GM13976 (cell line): ENCODE results near the gene IREB2.

Experiments
- DNase-seq: peaks from one replicate; pipeline ENCODE4 v3.0.0; 2012; ENCODE audit warnings: low spot score
- CTCF ChIP-seq: IDR thresholded peaks from 2 replicates; pipeline ENCODE4 v1.5.1; 2012; ENCODE audit warnings: borderline replicate concordance, mild to moderate bottlenecking; ENCODE audit not compliant: insufficient read depth; ENCODE audit errors: extremely low read depth, missing control alignments, control extremely low read depth
- in situ Hi-C: fragments of 300-500 bp; cut with MboI; formaldehyde crosslinking; loops from one replicate; pipeline ENCODE4 v1.12.0; 2022; ENCODE audit warnings: low sequenced_read_pairs, mixed read lengths, inconsistent platforms; ENCODE audit not compliant: unreplicated experiment

IREB2 gene

GRCh38 chr15:78420766-78421165 is 17.2 kb upstream of the IREB2 start:
- DNase-seq, result no peak
- TF ChIP-seq CTCF, result no peak
- in situ Hi-C loops, result loop anchor here (10.0 kb wide), 1 partner anchor 106 kb away; no protein-coding TSS in a partner anchor

GRCh38 chr15:78421238-78421965 is 16.6 kb upstream of the IREB2 start:
- no peak for DNase-seq
- in situ Hi-C loops, result loop anchor here (10.0 kb wide), 1 partner anchor 107 kb away; no protein-coding TSS in a partner anchor

GRCh38 chr15:78422571-78423340 is 15.3 kb upstream of the IREB2 start:
- DNase-seq, result peak; percentile 75
- in situ Hi-C loops, result loop anchor here (10.0 kb wide), 1 partner anchor 108 kb away; no protein-coding TSS in a partner anchor
- TF ChIP-seq CTCF, result peak; percentile 91

More at GRCh38 chr15:78421238-78421965, 16.6 kb upstream of the IREB2 start:
- TF ChIP-seq CTCF, result no peak

- TF ChIP-seq CTCF, result no peak
- no peak for DNase-seq
- in situ Hi-C loops, result loop anchor here (10.0 kb wide), 1 partner anchor 110 kb away; no protein-coding TSS in a partner anchor
Observed at GRCh38 chr15:78424673-78425072, 13.3 kb upstream of the IREB2 start.

- DNase-seq, result no peak
- in situ Hi-C loops, result loop anchor here (10.0 kb wide), 1 partner anchor 111 kb away; no protein-coding TSS in a partner anchor
- TF ChIP-seq CTCF, result no peak
Observed at GRCh38 chr15:78425643-78426042, 12.4 kb upstream of the IREB2 start.

- TF ChIP-seq CTCF, result no peak
- in situ Hi-C loops, result loop anchor here (10.0 kb wide), 1 partner anchor 111 kb away; no protein-coding TSS in a partner anchor
- DNase-seq, result no peak
Observed at GRCh38 chr15:78426300-78426699, 11.7 kb upstream of the IREB2 start.
